Effector memory CD4-positive, alpha-beta T cell (primary cell): Measurements from ENCODE around the gene GPR137.
"Not testable (repeated sequence)": the region's sequence is repeated elsewhere in the genome, so short reads cannot be mapped to it uniquely, and the experiment has no call there.

Experiments used
- DNase-seq, 3 donors: peaks; one replicate each; pipeline ENCODE4 v3.0.0-alpha.2; 2020
- H3K27ac ChIP-seq: 2 replicates; pipeline ENCODE4 v1.7.0; 2013; ENCODE audit warnings: mild to moderate bottlenecking, low read length, moderate library complexity; ENCODE audit not compliant: insufficient read depth, poor library complexity, severe bottlenecking
- H3K27me3 ChIP-seq: replicated peaks from 2 replicates; pipeline ENCODE4 v1.7.0; 2013; ENCODE audit warnings: mild to moderate bottlenecking, low read length; ENCODE audit not compliant: insufficient read depth, control insufficient read depth, poor library complexity, severe bottlenecking
- H3K36me3 ChIP-seq: 2 replicates; pipeline ENCODE4 v1.7.0; 2013; ENCODE audit warnings: mild to moderate bottlenecking, low read length, moderate library complexity; ENCODE audit not compliant: control insufficient read depth, insufficient read depth
- H3K4me1 ChIP-seq: 2 replicates; pipeline ENCODE4 v1.7.0; 2013; ENCODE audit warnings: low read length, mild to moderate bottlenecking; ENCODE audit not compliant: control insufficient read depth, insufficient read depth, poor library complexity, severe bottlenecking
- H3K4me3 ChIP-seq: 2 replicates; pipeline ENCODE4 v1.7.0; 2013; ENCODE audit warnings: low read length, low read depth, mild to moderate bottlenecking; ENCODE audit not compliant: insufficient read depth, poor library complexity, severe bottlenecking
- H3K9me3 ChIP-seq: 2 replicates; pipeline ENCODE4 v1.7.0; 2013; ENCODE audit warnings: mild to moderate bottlenecking, low read length, moderate library complexity; ENCODE audit not compliant: control insufficient read depth

The GPR137 gene

GRCh38 chr11:64304316-64305072, 18.8 kb downstream of the GPR137 start:
- Histone ChIP-seq H3K4me1 (peaks cover 39% of the 10 kb centered on the region), H3K27ac (peak overlapping the region; percentile 88), H3K9me3 (no peaks in the 10 kb centered on the region), H3K4me3 (peak overlapping the region; percentile 81), H3K36me3 (no peaks in the 10 kb centered on the region), H3K27me3 (peaks cover 24% of the 10 kb centered on the region)
- DNase-seq: peak; percentile 77 to 88 (median 82)

GRCh38 chr11:64305075-64305690, 19.5 kb downstream of the GPR137 start, which contains the start of gene ESRRA:
ESRRA (plus strand) TSS chr11:64305524; CDS start chr11:64307180, 1,656 bp downstream.
- no peaks in the 10 kb centered on the region for H3K36me3 ChIP-seq
- peak; percentile 98 to 100 (median 99) for DNase-seq
- peaks cover 32% of the 10 kb centered on the region for H3K4me1 ChIP-seq

DNA sequence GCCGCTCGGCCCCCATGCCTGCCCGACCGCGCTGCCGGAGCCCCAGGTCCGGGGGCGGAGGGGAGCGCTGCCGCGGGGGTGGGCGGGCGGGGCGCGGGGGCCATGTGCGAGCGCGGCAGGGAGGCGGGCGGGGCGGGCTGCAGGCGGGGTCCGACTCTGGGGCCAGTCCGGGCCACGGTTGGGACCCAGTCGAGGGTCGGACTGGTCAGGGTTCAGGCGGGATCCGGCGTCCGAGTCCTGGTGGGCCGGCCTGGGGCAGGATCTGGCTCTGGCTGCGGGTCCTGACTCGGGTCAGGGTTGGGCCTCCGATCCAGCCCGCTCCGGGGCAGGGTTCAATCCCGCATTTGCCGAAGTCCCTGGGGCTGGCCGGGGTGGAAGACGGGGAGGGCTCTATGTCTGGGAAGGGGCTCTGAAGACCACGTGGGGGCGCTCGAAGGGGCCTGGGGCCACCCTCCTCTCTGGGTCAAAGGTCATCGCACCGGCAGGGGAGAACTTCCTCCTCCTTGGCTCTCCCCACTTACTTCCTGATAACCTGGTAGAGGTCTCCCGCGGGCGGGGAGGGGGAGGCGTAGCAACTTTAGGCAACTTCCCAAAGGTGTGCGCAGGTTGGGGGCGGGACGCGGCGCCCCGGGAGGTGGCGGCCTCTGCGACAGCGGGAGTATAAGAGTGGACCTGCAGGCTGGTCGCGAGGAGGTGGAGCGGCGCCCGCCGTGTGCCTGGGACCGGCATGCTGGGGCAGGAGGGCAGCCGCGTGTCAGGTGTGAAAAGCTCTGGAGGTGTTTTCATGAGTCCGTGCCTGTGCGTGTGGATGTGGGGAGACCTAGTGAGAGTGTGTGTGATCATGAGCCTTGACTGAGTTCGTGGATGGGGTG, 20.3 kb downstream of the GPR137 start:
- Histone ChIP-seq H3K9me3 (no peaks in the 10 kb centered on the region), H3K4me3 (peak overlapping the region; percentile 65), H3K27ac (peak overlapping the region; percentile 67), H3K4me1 (peaks cover 25% of the 10 kb centered on the region), H3K27me3 (peaks cover 10% of the 10 kb centered on the region), H3K36me3 (no peaks in the 10 kb centered on the region)
- peak; percentile 50 to 67 (median 61) for DNase-seq

More at GRCh38 chr11:64305075-64305690, 19.5 kb downstream of the GPR137 start, which contains the start of gene ESRRA:
- Histone ChIP-seq H3K4me3 (peak within 1 kb of the TSS; percentile 81), H3K9me3 (no peaks in the 10 kb centered on the region), H3K27me3 (peaks cover 17% of the 10 kb centered on the region), H3K27ac (peak within 1 kb of the TSS; percentile 88)

- DNase-seq: no peak
- Histone ChIP-seq H3K9me3 (no peaks in the 10 kb centered on the region), H3K27ac (peak overlapping the region; percentile 67)
Observed at GRCh38 chr11:64306563-64306875, 20.9 kb downstream of the GPR137 start.

DNA sequence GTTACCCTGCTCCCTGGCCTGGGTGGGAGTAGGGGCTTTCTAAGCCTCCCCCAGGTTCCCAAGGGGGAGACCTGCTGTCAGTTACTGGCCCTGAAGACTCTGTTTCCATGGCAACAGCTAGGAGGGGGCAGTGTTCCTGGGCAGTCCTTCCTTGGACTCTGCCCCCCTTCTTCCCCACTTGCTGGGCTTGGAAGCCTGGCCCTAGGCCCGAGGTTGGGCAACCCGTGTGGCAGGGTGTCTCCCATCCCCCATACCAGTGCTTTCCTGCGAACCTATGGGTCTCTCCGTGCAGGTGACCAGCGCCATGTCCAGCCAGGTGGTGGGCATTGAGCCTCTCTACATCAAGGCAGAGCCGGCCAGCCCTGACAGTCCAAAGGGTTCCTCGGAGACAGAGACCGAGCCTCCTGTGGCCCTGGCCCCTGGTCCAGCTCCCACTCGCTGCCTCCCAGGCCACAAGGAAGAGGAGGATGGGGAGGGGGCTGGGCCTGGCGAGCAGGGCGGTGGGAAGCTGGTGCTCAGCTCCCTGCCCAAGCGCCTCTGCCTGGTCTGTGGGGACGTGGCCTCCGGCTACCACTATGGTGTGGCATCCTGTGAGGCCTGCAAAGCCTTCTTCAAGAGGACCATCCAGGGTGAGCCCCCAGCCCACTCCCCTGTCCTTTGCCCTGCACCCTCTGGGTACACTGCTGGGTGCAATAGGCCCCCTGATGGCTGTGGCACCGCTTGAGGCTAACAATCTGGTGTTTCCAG, 21.4 kb downstream of the GPR137 start:
- Histone ChIP-seq H3K36me3 (no peaks in the 10 kb centered on the region), H3K9me3 (no peaks in the 10 kb centered on the region), H3K27me3 (no peaks in the 10 kb centered on the region), H3K27ac (peak overlapping the region; percentile 67), H3K4me1 (peaks cover 19% of the 10 kb centered on the region), H3K4me3 (no peak overlapping the region)
- DNase-seq: no peak

More at GRCh38 chr11:64306563-64306875, 20.9 kb downstream of the GPR137 start:
- peaks cover 4% of the 10 kb centered on the region for H3K27me3 ChIP-seq
- H3K36me3 ChIP-seq: no peaks in the 10 kb centered on the region
- peak overlapping the region; percentile 65 for H3K4me3 ChIP-seq
- H3K4me1 ChIP-seq: peaks cover 21% of the 10 kb centered on the region

- DNase-seq, H3K36me3 ChIP-seq, H3K27ac ChIP-seq, H3K9me3 ChIP-seq, H3K27me3 ChIP-seq, H3K4me3 ChIP-seq: not testable (repeated sequence)
- peaks cover 19% of the 10 kb centered on the region for H3K4me1 ChIP-seq
Observed at GRCh38 chr11:64307795-64308194, 22.1 kb downstream of the GPR137 start.

GRCh38 chr11:64312947-64313346, 27.3 kb downstream of the GPR137 start:
- peaks cover 7% of the 10 kb centered on the region for H3K4me1 ChIP-seq
- H3K27me3 ChIP-seq: no peaks in the 10 kb centered on the region
- H3K9me3 ChIP-seq: no peaks in the 10 kb centered on the region
- H3K27ac ChIP-seq: no peak overlapping the region
- DNase-seq: no peak
- peaks cover 13% of the 10 kb centered on the region for H3K36me3 ChIP-seq
- H3K4me3 ChIP-seq: no peak overlapping the region

- Histone ChIP-seq H3K4me3 (no peak overlapping the region), H3K27me3 (no peaks in the 10 kb centered on the region), H3K4me1 (peaks cover 7% of the 10 kb centered on the region), H3K9me3 (no peaks in the 10 kb centered on the region), H3K36me3 (peaks cover 13% of the 10 kb centered on the region), H3K27ac (no peak overlapping the region)
- DNase-seq: no peak
Observed at GRCh38 chr11:64313491-64314145, 28.0 kb downstream of the GPR137 start.

GRCh38 chr11:64314146-64314804, 28.6 kb downstream of the GPR137 start:
- H3K27ac ChIP-seq: no peak overlapping the region
- H3K36me3 ChIP-seq: peaks cover 13% of the 10 kb centered on the region
- no peak for DNase-seq
- no peaks in the 10 kb centered on the region for H3K27me3 ChIP-seq
- no peaks in the 10 kb centered on the region for H3K9me3 ChIP-seq
- no peak overlapping the region for H3K4me3 ChIP-seq
- peaks cover 12% of the 10 kb centered on the region for H3K4me1 ChIP-seq
